ENCODE measurements around the gene TTC7B.

TTC7B gene

GRCh38 chr14:90558041-90558982, 257.9 kb downstream of the TTC7B start:
- DNase-seq (ENCODE audit: low spot score), result no peak

- DNase-seq (ENCODE audit: low spot score), result no peak
These were observed 258.7 kb downstream of the TTC7B start for GRCh38 chr14:90557516-90557915.

- no peak for DNase-seq (ENCODE audit: low spot score)
These were observed 259.4 kb downstream of the TTC7B start for GRCh38 chr14:90556666-90557450.

- no peak for DNase-seq (ENCODE audit: low spot score)
These were observed 260.2 kb downstream of the TTC7B start for GRCh38 chr14:90556012-90556477.

GRCh38 chr14:90555126-90556011, 260.9 kb downstream of the TTC7B start:
- no peak for DNase-seq (ENCODE audit: low spot score)

- no peak for DNase-seq (ENCODE audit: low spot score)
These were observed 261.9 kb downstream of the TTC7B start for GRCh38 chr14:90554341-90554740.

- no peak for DNase-seq (ENCODE audit: low spot score)
These were observed 262.3 kb downstream of the TTC7B start for GRCh38 chr14:90553921-90554336.

- no peak for DNase-seq (ENCODE audit: low spot score)
These were observed 262.8 kb downstream of the TTC7B start for GRCh38 chr14:90553298-90553920.

GRCh38 chr14:90552465-90553297, 263.5 kb downstream of the TTC7B start:
- no peak for DNase-seq (ENCODE audit: low spot score)

- DNase-seq (ENCODE audit: low spot score), result no peak
These were observed 264.3 kb downstream of the TTC7B start for GRCh38 chr14:90551733-90552464.

GRCh38 chr14:90551070-90551704, 265.0 kb downstream of the TTC7B start:
- no peak for DNase-seq (ENCODE audit: low spot score)

- DNase-seq (ENCODE audit: low spot score), result no peak
These were observed 266.2 kb downstream of the TTC7B start for GRCh38 chr14:90549794-90550641.

- no peak for DNase-seq (ENCODE audit: low spot score)
These were observed 267.8 kb downstream of the TTC7B start for GRCh38 chr14:90548455-90548854.

- DNase-seq (ENCODE audit: low spot score), result no peak
These were observed 268.3 kb downstream of the TTC7B start for GRCh38 chr14:90547968-90548367.

- DNase-seq (ENCODE audit: low spot score), result no peak
These were observed 269.0 kb downstream of the TTC7B start for GRCh38 chr14:90547250-90547649.

GRCh38 chr14:90546767-90547166, 269.5 kb downstream of the TTC7B start:
- no peak for DNase-seq (ENCODE audit: low spot score)

- DNase-seq (ENCODE audit: low spot score), result no peak
These were observed 270.1 kb downstream of the TTC7B start for GRCh38 chr14:90545966-90546751.

- DNase-seq (ENCODE audit: low spot score), result no peak
These were observed 270.8 kb downstream of the TTC7B start for GRCh38 chr14:90545382-90545781.
